Measurements from ENCODE around the gene MICAL2. TPM values are rescaled to one million over a fixed set of nuclear protein-coding genes. Genes with fewer than 3 reads are reported as not detected.

MICAL2 gene
- polyA plus RNA-seq, 2 of the 4 experiments (the other 2 are of a cell fraction), result 39.8 to 42.1 TPM

DNA sequence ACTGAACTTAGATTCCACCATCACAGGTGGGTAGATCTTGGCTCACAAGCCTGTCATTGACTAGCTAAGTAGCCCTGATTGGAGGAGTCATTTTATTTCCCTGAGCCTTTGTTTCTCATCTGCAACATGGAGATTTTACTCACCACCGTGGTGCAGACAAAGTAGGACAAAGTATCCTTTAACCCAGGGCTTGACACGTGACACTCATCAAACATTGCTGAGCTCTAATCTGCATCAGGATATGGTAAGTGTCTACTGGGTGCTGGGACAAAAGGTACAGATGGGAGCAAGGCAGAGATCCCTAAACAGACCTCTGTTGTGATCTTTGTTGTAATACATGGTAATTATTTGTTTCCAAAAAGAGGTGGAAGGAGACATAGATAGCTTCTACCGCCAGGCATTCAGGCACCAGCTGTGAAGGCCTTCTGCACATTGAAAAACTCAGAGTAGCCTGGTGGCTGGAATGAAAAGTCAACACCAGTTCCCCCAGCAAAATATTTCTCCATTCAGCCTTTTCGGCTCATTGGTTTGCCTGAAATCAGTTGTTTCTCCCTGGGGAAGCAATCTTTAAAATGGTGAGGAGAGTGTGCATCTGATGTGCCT is 18.3 kb upstream of the MICAL2 start:
- Histone ChIP-seq H3K4me1 (peaks cover 46% of the 10 kb centered on the region), H3K27ac (peak overlapping the region; percentile 96 to 97; a peak in 5 of 6 replicates), H3K9me3 (no peaks in the 10 kb centered on the region), H3K4me3 (no peak overlapping the region), H3K4me2 (no peak overlapping the region)
- TF ChIP-seq EHF (CRISPR knock-in tag; IDR thresholded peaks at IDR 0.05) (no peak), CEBPB (IDR thresholded peaks at IDR 0.05) (no peak)
- DNase-seq (ENCODE audit: low read depth in 1 of 2, low spot score in 1 of 2) (no peak), ATAC-seq (no peak), FAIRE-seq (no peak)
- CTCF ChIA-PET, result interaction anchor here (1.0 to 9.1 kb wide), 6 partner anchors 10 to 189 kb away, joined by 3 to 92 read pairs (median 43); partner anchors contain the start of gene MICAL2
- POLR2A ChIA-PET, result no interaction called here
- WGBS (ENCODE audit: missing lambda C conversion rate), result 84% methylated on average over 4 of the region's 4 CpGs

DNA sequence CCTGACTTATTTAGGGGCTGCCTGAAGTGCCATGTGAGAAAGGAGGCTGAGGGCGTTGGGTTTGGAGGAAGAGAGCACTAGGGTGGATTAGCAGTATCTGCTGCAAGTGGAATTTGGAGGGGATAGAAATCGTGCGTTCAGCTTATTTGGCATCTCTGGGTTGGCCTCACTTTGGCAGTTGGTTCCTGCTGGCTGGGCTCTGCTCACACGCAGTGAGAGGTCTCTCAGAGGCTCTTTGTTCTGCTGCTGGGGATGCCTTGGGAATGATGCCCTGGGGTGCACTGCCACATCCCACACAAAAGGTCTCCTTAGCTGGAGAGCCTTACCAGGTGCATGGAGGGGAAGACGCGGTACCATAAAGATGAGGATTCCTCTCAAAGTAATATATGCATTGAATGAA is 17.7 kb upstream of the MICAL2 start:
- no peak for ATAC-seq

DNA sequence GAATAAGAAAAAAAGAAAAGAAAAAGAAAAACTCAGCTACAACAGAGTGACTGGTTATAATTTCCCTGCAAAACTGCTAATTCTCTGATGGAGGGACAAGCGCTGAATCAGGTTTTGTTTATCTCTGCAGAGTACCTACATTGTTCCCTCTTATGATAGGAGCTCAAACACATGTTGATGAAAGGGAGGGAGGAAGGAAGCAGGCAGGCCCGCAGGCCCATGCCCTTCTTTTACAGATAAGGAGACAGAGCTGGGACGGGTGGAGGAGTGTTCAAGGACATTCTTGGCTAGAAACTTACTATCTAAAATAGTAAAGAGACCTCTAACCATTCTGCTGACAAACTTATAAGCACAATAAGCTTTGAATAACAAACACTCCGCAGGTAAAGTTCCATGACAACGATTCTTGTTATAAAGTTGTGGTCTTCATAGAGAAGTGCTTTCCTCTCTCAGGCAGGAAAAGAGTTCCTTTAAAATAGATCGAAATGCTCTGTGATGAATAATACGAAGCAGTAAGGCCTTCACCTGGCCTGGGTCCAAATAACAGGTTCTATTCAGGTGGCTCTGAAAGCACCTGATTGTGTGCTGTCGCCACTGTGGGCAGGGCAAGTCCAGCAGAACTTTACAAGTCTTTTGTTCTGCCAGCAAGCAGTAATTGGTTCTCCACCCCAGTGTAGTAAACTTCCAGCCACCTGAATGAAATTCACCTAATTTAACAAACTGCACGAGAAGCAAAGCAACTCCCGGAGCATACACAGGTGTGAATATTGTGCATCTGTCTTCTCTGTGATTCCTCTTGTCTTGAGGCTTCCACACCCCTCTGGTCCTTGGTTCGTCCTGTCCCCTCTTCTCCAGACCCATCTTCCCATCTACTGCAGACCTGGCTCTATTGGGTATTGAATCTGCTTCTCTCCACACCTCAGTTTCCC is 15.3 kb upstream of the MICAL2 start:
- CTCF ChIA-PET, result interaction anchor here (0.7 to 1.3 kb wide), 7 partner anchors 9 to 186 kb away, joined by 3 to 4 read pairs (median 3); no protein-coding TSS in a partner anchor

More for the DNA sequence above, 17.7 kb upstream of the MICAL2 start:
- TF ChIP-seq POLR2A (IDR thresholded peaks at IDR 0.05; ENCODE audit: low read length), result no peak
- TF ChIP-seq, protein P1, sequence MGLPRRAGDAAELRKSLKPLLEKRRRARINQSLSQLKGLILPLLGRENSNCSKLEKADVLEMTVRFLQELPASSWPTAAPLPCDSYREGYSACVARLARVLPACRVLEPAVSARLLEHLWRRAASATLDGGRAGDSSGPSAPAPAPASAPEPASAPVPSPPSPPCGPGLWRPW (IDR thresholded peaks at IDR 0.05), result no peak
- no peak for TF ChIP-seq ZC3H11A (IDR thresholded peaks at IDR 0.05)
- no peak for TF ChIP-seq ZSCAN20 (CRISPR knock-in tag; IDR thresholded peaks at IDR 0.05)
- no peak for TF ChIP-seq TP53 (CRISPR knock-in tag; IDR thresholded peaks at IDR 0.05)
- TF ChIP-seq, protein P2, sequence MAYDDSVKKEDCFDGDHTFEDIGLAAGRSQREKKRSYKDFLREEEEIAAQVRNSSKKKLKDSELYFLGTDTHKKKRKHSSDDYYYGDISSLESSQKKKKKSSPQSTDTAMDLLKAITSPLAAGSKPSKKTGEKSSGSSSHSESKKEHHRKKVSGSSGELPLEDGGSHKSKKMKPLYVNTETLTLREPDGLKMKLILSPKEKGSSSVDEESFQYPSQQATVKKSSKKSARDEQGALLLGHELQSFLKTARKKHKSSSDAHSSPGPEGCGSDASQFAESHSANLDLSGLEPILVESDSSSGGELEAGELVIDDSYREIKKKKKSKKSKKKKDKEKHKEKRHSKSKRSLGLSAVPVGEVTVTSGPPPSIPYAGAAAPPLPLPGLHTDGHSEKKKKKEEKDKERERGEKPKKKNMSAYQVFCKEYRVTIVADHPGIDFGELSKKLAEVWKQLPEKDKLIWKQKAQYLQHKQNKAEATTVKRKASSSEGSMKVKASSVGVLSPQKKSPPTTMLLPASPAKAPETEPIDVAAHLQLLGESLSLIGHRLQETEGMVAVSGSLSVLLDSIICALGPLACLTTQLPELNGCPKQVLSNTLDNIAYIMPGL (CRISPR knock-in tag; IDR thresholded peaks at IDR 0.05; ENCODE audit: borderline replicate concordance), result no peak
- TF ChIP-seq GATA3 (IDR thresholded peaks at IDR 0.05; ENCODE audit: borderline replicate concordance), result no peak
- TF ChIP-seq, protein P3, sequence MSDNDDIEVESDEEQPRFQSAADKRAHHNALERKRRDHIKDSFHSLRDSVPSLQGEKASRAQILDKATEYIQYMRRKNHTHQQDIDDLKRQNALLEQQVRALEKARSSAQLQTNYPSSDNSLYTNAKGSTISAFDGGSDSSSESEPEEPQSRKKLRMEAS (IDR thresholded peaks at IDR 0.05), result no peak
- no peak for TF ChIP-seq CBX8 (IDR thresholded peaks at IDR 0.05)
- TF ChIP-seq HDAC2 (IDR thresholded peaks at IDR 0.05), result no peak
- TF ChIP-seq SREBF2 (IDR thresholded peaks at IDR 0.05), result no peak
- WGBS (ENCODE audit: missing lambda C conversion rate), result 90% methylated on average over 6 of the region's 6 CpGs
- FAIRE-seq (no peak), DNase-seq (ENCODE audit: low read depth in 1 of 2, low spot score in 1 of 2) (no peak)
- H3K27ac ChIP-seq, result peak overlapping the region; percentile 0 to 96; a peak in 4 of 6 replicates
- H3K4me1 ChIP-seq, result peaks cover 40% of the 10 kb centered on the region
- ChIA-PET CTCF (interaction anchor here (0.6 to 9.1 kb wide), 6 partner anchors 10 to 1232 kb away, joined by 3 to 92 read pairs (median 43); partner anchors contain the start of gene MICAL2), POLR2A (no interaction called here)
- H3K4me3 ChIP-seq, result no peak overlapping the region
- H3K4me2 ChIP-seq, result no peak overlapping the region
- H3K9me3 ChIP-seq, result no peaks in the 10 kb centered on the region

More for the DNA sequence above, 15.3 kb upstream of the MICAL2 start:
- Histone ChIP-seq H3K4me1 (peaks cover 15% of the 10 kb centered on the region), H3K4me3 (no peak overlapping the region), H3K9me3 (no peaks in the 10 kb centered on the region), H3K27ac (peak overlapping the region in 1 of 2 experiments; percentile 19; a peak in 1 of 6 replicates), H3K4me2 (no peak overlapping the region)
- FAIRE-seq (no peak), ATAC-seq (no peak), DNase-seq (ENCODE audit: low read depth in 1 of 2, low spot score in 1 of 2) (no peak)
- WGBS (ENCODE audit: missing lambda C conversion rate), result 76% methylated on average over 11 of the region's 11 CpGs
- no peak for TF ChIP-seq NFE2L2 (conservative IDR thresholded peaks at IDR 0.05; ENCODE audit: low read length)
- no peak for TF ChIP-seq KDM5A (IDR thresholded peaks at IDR 0.05)
- no peak for TF ChIP-seq MAFK (IDR thresholded peaks at IDR 0.05; ENCODE audit: partially characterized antibody)
- TF ChIP-seq FOXS1 (CRISPR knock-in tag; IDR thresholded peaks at IDR 0.05), result no peak
- no peak for TF ChIP-seq MAZ (IDR thresholded peaks at IDR 0.05; ENCODE audit: borderline replicate concordance, low read depth, low read length)
- no peak for TF ChIP-seq ZC3H11A (IDR thresholded peaks at IDR 0.05)
- TF ChIP-seq RARB (CRISPR knock-in tag; IDR thresholded peaks at IDR 0.05), result no peak
- no peak for TF ChIP-seq POLR2A (IDR thresholded peaks at IDR 0.05; ENCODE audit: low read length)
- no peak for TF ChIP-seq PHF8 (IDR thresholded peaks at IDR 0.05; ENCODE audit: borderline replicate concordance, low read depth)
- TF ChIP-seq, protein P4, sequence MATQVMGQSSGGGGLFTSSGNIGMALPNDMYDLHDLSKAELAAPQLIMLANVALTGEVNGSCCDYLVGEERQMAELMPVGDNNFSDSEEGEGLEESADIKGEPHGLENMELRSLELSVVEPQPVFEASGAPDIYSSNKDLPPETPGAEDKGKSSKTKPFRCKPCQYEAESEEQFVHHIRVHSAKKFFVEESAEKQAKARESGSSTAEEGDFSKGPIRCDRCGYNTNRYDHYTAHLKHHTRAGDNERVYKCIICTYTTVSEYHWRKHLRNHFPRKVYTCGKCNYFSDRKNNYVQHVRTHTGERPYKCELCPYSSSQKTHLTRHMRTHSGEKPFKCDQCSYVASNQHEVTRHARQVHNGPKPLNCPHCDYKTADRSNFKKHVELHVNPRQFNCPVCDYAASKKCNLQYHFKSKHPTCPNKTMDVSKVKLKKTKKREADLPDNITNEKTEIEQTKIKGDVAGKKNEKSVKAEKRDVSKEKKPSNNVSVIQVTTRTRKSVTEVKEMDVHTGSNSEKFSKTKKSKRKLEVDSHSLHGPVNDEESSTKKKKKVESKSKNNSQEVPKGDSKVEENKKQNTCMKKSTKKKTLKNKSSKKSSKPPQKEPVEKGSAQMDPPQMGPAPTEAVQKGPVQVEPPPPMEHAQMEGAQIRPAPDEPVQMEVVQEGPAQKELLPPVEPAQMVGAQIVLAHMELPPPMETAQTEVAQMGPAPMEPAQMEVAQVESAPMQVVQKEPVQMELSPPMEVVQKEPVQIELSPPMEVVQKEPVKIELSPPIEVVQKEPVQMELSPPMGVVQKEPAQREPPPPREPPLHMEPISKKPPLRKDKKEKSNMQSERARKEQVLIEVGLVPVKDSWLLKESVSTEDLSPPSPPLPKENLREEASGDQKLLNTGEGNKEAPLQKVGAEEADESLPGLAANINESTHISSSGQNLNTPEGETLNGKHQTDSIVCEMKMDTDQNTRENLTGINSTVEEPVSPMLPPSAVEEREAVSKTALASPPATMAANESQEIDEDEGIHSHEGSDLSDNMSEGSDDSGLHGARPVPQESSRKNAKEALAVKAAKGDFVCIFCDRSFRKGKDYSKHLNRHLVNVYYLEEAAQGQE (IDR thresholded peaks at IDR 0.05), result no peak
- TF ChIP-seq JUN (IDR thresholded peaks at IDR 0.05), result no peak
- no peak for TF ChIP-seq ZNF302 (CRISPR knock-in tag; IDR thresholded peaks at IDR 0.05)
- TF ChIP-seq SMC3 (IDR thresholded peaks at IDR 0.05), result no peak
- no peak for TF ChIP-seq EP300 (IDR thresholded peaks at IDR 0.05)
- TF ChIP-seq CEBPB (IDR thresholded peaks at IDR 0.05), result no peak
- POLR2A ChIA-PET, result interaction anchor here (1.3 kb wide), 1 partner anchor 9 kb away, joined by 3 read pairs; no protein-coding TSS in a partner anchor

Measured in A549 (cell line).